ENCODE measurements around the gene RETN. TPM values are rescaled to one million over a fixed set of nuclear protein-coding genes. Genes with fewer than 3 reads are reported as not detected.

Gene RETN
- polyA plus RNA-seq, 1 donor = 1.1 TPM

DNA sequence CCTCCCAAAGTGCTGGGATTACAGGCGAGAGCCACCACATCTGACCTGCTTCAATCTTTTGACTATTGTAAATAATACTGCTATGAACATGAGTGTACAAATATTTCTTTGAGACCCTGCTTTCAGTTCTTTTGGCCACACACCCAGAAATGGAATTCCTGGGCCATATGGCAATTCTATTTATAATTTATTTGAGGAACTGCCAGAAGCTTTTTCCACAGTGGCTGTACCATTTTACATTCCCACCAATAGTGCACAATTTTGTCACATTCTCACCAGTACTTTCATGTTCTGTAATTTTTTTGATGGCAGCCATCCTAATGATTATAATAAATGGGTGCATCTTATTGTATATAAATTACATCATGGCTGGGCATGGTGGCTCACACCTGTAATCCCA lies 46.8 kb downstream of the RETN start:
- Histone ChIP-seq H3K36me3 (ENCODE audit: control insufficient read depth, insufficient read depth, low read length) (no peaks in the 10 kb centered on the region), H3K27ac (ENCODE audit: low read length) (no peak overlapping the region), H3K4me1 (ENCODE audit: control insufficient read depth, insufficient read depth, low read length) (no peaks in the 10 kb centered on the region), H3K27me3 (ENCODE audit: control insufficient read depth, insufficient read depth, low read length) (no peaks in the 10 kb centered on the region), H3K9me3 (ENCODE audit: control insufficient read depth, low read depth, low read length) (no peaks in the 10 kb centered on the region), H3K4me3 (ENCODE audit: low read length) (no peak overlapping the region)
- DNase-seq = no peak
- WGBS (ENCODE audit: insufficient coverage, low lambda C conversion rate) = no CpG with 5 or more reads among the region's 1 CpG

DNA sequence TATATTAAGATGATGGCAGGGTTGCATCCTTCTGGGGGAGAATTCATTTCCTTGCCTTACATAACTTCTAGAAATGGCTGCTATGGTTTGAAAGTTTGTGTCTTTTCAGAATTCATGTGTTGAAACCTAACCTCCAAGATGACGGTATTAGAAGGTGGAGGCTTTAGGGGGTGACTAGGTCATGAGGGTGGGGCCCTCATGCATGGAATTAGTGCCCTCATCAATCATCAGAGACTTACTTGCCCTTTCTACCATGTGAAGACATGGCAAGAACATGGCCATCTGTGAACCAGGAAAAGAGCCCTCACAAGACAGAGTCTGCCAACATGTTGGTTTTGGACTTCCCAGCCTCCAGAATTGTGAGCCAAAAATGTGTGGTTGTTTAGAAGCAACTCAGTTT lies 47.9 kb downstream of the RETN start:
- no CpG with 5 or more reads among the region's 1 CpG for WGBS (ENCODE audit: insufficient coverage, low lambda C conversion rate)

DNA sequence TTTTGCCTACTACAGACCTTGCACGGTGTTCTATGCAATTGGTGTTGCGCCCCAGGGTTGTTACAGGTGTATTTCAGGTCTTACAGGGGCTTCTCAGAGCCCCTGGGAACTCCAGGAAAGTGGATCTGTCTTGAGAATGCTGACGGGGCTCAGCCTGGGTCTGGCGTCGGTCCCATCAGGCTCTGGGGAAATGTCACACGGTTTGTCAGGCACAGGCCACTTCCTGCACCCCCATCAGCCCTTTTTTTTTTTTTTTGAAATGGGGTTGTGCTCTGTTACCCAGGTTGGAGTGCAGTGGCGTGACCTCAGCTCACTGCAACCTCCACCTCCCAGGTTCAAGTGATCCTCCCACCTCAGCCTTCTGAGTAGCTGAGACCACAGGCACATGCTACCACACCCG lies 49.8 kb downstream of the RETN start:
- WGBS (ENCODE audit: insufficient coverage, low lambda C conversion rate) = no CpG with 5 or more reads among the region's 8 CpGs
- Histone ChIP-seq H3K9me3 (ENCODE audit: control insufficient read depth, low read depth, low read length) (no peaks in the 10 kb centered on the region), H3K4me1 (ENCODE audit: control insufficient read depth, insufficient read depth, low read length) (no peaks in the 10 kb centered on the region), H3K36me3 (ENCODE audit: control insufficient read depth, insufficient read depth, low read length) (no peaks in the 10 kb centered on the region), H3K27ac (ENCODE audit: low read length) (no peak overlapping the region), H3K4me3 (ENCODE audit: low read length) (no peak overlapping the region), H3K27me3 (ENCODE audit: control insufficient read depth, insufficient read depth, low read length) (peaks cover 2% of the 10 kb centered on the region)
- no peak for DNase-seq

More for the DNA sequence above, 47.9 kb downstream of the RETN start:
- Histone ChIP-seq H3K4me1 (ENCODE audit: control insufficient read depth, insufficient read depth, low read length) (no peaks in the 10 kb centered on the region), H3K4me3 (ENCODE audit: low read length) (no peak overlapping the region), H3K36me3 (ENCODE audit: control insufficient read depth, insufficient read depth, low read length) (no peaks in the 10 kb centered on the region), H3K9me3 (ENCODE audit: control insufficient read depth, low read depth, low read length) (no peaks in the 10 kb centered on the region), H3K27ac (ENCODE audit: low read length) (no peak overlapping the region), H3K27me3 (ENCODE audit: control insufficient read depth, insufficient read depth, low read length) (no peaks in the 10 kb centered on the region)
- DNase-seq = no peak

Other genes starting within 250 kb of the RETN start
- gene PEX11G, start 180.0 kb upstream of the RETN start, polyA plus RNA-seq = 7.9 TPM
- 68.0 TPM for gene ZNF358, start 152.9 kb upstream of the RETN start, polyA plus RNA-seq
- 18.1 TPM for gene MCOLN1, start 146.4 kb upstream of the RETN start, polyA plus RNA-seq
- 45.4 TPM for gene PNPLA6, start 133.3 kb upstream of the RETN start, polyA plus RNA-seq
- gene CAMSAP3, start 73.2 kb upstream of the RETN start, polyA plus RNA-seq = 73.9 TPM
- 29.1 TPM for gene XAB2, start 39.5 kb upstream of the RETN start, polyA plus RNA-seq
- gene PET100, start 39.3 kb upstream of the RETN start, polyA plus RNA-seq = 47.5 TPM
- 1.5 TPM for gene PCP2, start 35.3 kb upstream of the RETN start, polyA plus RNA-seq
- gene STXBP2, start 31.9 kb upstream of the RETN start, polyA plus RNA-seq = 146 TPM
- gene MCEMP1, start 8.0 kb downstream of the RETN start, polyA plus RNA-seq = 0.06 TPM
- gene TRAPPC5, start 11.8 kb downstream of the RETN start, polyA plus RNA-seq = 51.2 TPM
- gene FCER2, start 33.1 kb downstream of the RETN start, polyA plus RNA-seq = 0.28 TPM
- 0.57 TPM for gene CLEC4G, start 63.1 kb downstream of the RETN start, polyA plus RNA-seq
- 14.4 TPM for gene CD209, start 78.5 kb downstream of the RETN start, polyA plus RNA-seq
- 0.09 TPM for gene CLEC4M, start 94.2 kb downstream of the RETN start, polyA plus RNA-seq
- gene EVI5L, start 161.2 kb downstream of the RETN start, polyA plus RNA-seq = 9.3 TPM
- 2.1 TPM for gene PRR36, start 205.3 kb downstream of the RETN start, polyA plus RNA-seq
- 0.31 TPM for gene LRRC8E, start 219.5 kb downstream of the RETN start, polyA plus RNA-seq
- gene MAP2K7, start 234.8 kb downstream of the RETN start, polyA plus RNA-seq = 28.5 TPM
- 1.4 TPM for gene TGFBR3L, start 245.8 kb downstream of the RETN start, polyA plus RNA-seq

Measured in large intestine (tissue), 3 donors.